Measurements from ENCODE around the gene SLC12A5. TPM values are rescaled to one million over a fixed set of nuclear protein-coding genes. Genes with fewer than 3 reads are reported as not detected.

The SLC12A5 gene
- total RNA-seq, 1 donor from 2014 or later, result not detected

- peaks cover 39% of the 10 kb centered on the region for H3K27me3 Mint-ChIP-seq (ENCODE audit: unreplicated experiment)
Observed at GRCh38 chr20:45998337-45998736, 30.7 kb upstream of the SLC12A5 start.

GRCh38 chr20:45998761-45999160 is 30.3 kb upstream of the SLC12A5 start:
- Mint-ChIP-seq H3K27ac (ENCODE audit: unreplicated experiment) (no peak overlapping the region), H3K4me3 (ENCODE audit: unreplicated experiment) (no peak overlapping the region), H3K27me3 (ENCODE audit: unreplicated experiment) (peaks cover 42% of the 10 kb centered on the region), H3K9me3 (ENCODE audit: unreplicated experiment) (no peaks in the 10 kb centered on the region), H3K4me1 (ENCODE audit: unreplicated experiment) (peaks cover under 1% of the 10 kb centered on the region), H3K36me3 (ENCODE audit: unreplicated experiment) (no peaks in the 10 kb centered on the region)
- no peak for DNase-seq (ENCODE audit: extremely low spot score, unreplicated experiment)
- TF ChIP-seq CTCF (IDR thresholded peaks at IDR 0.05), result no peak

More at GRCh38 chr20:45998337-45998736, 30.7 kb upstream of the SLC12A5 start:
- H3K4me3 Mint-ChIP-seq (ENCODE audit: unreplicated experiment), result no peak overlapping the region
- no peak for TF ChIP-seq CTCF (IDR thresholded peaks at IDR 0.05)
- H3K27ac Mint-ChIP-seq (ENCODE audit: unreplicated experiment), result no peak overlapping the region
- peaks cover 5% of the 10 kb centered on the region for H3K4me1 Mint-ChIP-seq (ENCODE audit: unreplicated experiment)
- H3K36me3 Mint-ChIP-seq (ENCODE audit: unreplicated experiment), result no peaks in the 10 kb centered on the region
- no peak for DNase-seq (ENCODE audit: extremely low spot score, unreplicated experiment)
- H3K9me3 Mint-ChIP-seq (ENCODE audit: unreplicated experiment), result no peaks in the 10 kb centered on the region

GRCh38 chr20:45999557-46000261 is 29.3 kb upstream of the SLC12A5 start:
- Mint-ChIP-seq H3K27ac (ENCODE audit: unreplicated experiment) (no peak overlapping the region), H3K4me1 (ENCODE audit: unreplicated experiment) (no peaks in the 10 kb centered on the region), H3K4me3 (ENCODE audit: unreplicated experiment) (no peak overlapping the region), H3K9me3 (ENCODE audit: unreplicated experiment) (no peaks in the 10 kb centered on the region), H3K36me3 (ENCODE audit: unreplicated experiment) (no peaks in the 10 kb centered on the region), H3K27me3 (ENCODE audit: unreplicated experiment) (peaks cover 44% of the 10 kb centered on the region)
- no peak for TF ChIP-seq CTCF (IDR thresholded peaks at IDR 0.05)
- no peak for DNase-seq (ENCODE audit: extremely low spot score, unreplicated experiment)

DNA sequence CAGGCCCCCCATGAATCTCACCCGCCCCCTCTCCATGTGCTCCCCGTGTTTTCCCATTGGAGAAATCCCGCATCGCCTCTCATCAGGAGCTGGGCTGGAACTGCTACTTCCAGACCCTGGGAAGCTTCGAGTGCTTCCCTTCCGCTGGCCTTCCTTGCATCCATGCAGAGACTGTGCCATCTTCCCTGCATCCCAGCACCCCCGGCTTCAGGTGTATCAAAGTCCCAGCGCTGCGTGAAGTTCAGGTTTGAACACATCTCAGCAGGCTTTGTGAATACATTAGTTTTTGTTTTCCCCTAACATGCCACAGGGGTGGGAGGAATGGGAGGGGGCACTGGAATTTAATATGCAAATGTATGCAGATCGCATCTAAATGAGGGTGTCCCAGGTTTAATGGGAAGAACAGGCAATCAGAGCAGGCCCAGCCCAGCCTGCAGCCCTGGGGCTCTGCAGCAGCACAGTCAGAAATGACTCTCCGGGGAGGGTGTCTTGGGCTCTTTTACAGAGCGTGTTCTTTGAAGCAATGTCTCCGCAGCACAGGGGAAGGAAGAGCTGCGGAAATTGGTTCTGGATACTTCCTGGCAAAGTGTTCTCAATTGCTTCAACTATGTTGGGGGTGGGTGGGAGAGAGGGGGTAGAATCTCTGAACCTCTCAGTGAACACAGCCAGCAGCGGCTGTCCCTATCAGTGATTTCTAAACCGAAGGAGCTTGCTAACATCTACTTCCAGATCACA is 28.6 kb upstream of the SLC12A5 start:
- no peak for DNase-seq (ENCODE audit: extremely low spot score, unreplicated experiment)
- Mint-ChIP-seq H3K4me3 (ENCODE audit: unreplicated experiment) (no peak overlapping the region), H3K27ac (ENCODE audit: unreplicated experiment) (no peak overlapping the region), H3K27me3 (ENCODE audit: unreplicated experiment) (peaks cover 44% of the 10 kb centered on the region), H3K9me3 (ENCODE audit: unreplicated experiment) (no peaks in the 10 kb centered on the region), H3K36me3 (ENCODE audit: unreplicated experiment) (no peaks in the 10 kb centered on the region), H3K4me1 (ENCODE audit: unreplicated experiment) (no peaks in the 10 kb centered on the region)
- no peak for TF ChIP-seq CTCF (IDR thresholded peaks at IDR 0.05)

DNA sequence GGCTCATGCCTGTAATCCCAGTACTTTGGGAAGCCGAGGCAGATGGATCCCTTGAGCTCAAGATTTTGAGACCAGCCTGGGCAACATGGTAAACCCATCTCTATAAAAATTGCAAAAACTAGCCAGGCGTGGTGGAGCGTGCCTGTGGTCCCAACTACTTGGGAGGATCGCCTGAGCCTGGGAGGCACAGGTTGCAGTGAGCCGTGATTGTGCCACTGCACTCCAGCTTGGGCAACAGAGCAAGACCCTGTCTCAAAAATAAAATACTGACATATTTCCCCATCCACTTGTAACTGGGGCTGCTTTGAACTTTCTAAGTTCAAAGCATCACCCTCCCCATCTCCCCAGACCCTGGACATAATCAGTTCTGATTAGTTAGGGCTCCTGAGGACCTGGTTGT is 27.5 kb upstream of the SLC12A5 start:
- Mint-ChIP-seq H3K4me3 (ENCODE audit: unreplicated experiment) (no peak overlapping the region), H3K27me3 (ENCODE audit: unreplicated experiment) (peaks cover 50% of the 10 kb centered on the region), H3K9me3 (ENCODE audit: unreplicated experiment) (no peaks in the 10 kb centered on the region), H3K27ac (ENCODE audit: unreplicated experiment) (no peak overlapping the region), H3K36me3 (ENCODE audit: unreplicated experiment) (no peaks in the 10 kb centered on the region), H3K4me1 (ENCODE audit: unreplicated experiment) (no peaks in the 10 kb centered on the region)
- DNase-seq (ENCODE audit: extremely low spot score, unreplicated experiment), result no peak
- TF ChIP-seq CTCF (IDR thresholded peaks at IDR 0.05), result no peak

All from osteocyte (in vitro differentiated cells).